HepG2 (cell line): ENCODE results near the gene EEFSEC. TPM values are rescaled to one million over a fixed set of nuclear protein-coding genes. Genes with fewer than 3 reads are reported as not detected.

Source experiments
- ATAC-seq: fragments of 200-7000 bp; cut with Tn5 transposase; 3 replicates; pipeline ENCODE4 v1.9.1; 2020; ENCODE audit warnings: mild to moderate bottlenecking, moderate library complexity
- BruUV-seq: library from RNA; stranded (reverse); fragments of 400-500 nt; replicated peaks from 2 replicates; lab custom pipeline; 2021; lab: Mats Ljungman, UMichigan
- CTCF ChIA-PET: fragments of 300-600 bp; formaldehyde crosslinking; extraction: SDS; loops from one replicate; lab custom pipeline; 2021; ENCODE audit warnings: low total read pairs, inconsistent platforms, low intra/inter-chr PET ratio; lab: Yijun Ruan, JAX
- POLR2A ChIA-PET: fragments of 350-600 bp; sonication (Branson Sonifier 250); formaldehyde crosslinking; loops from one replicate; lab custom pipeline; 2020; ENCODE audit warnings: antibody characterized with exemption, inconsistent platforms; lab: Yijun Ruan, JAX
- DNase-seq: peaks from one replicate; pipeline ENCODE4 v3.0.0-alpha.2; 2015; ENCODE audit warnings: low spot score
- FAIRE-seq: peaks from 3 replicates; lab custom pipeline; 2011; peaks lifted over from hg19 to GRCh38; lab: Jason Lieb, UNC
- H2AFZ ChIP-seq: one replicate; pipeline ENCODE4 v1.6.1; 2011; ENCODE audit warnings: low read length, inconsistent platforms
- H3K27ac ChIP-seq: fragments of 300-600 bp; 3 replicates; pipeline ENCODE4 v1.8.0; 2011; ENCODE audit warnings: mixed run types, mild to moderate bottlenecking, mixed read lengths, low read length, inconsistent platforms; ENCODE audit not compliant: insufficient read depth; ENCODE audit errors: extremely low read length
- H3K27me3 ChIP-seq, 2 experiments: fragments of 200-600 bp in 1 of 2; 2 replicates in 1 of 2; 3 replicates in 1 of 2; pipeline versions ENCODE4 v1.6.0 to v1.8.0; 2011; ENCODE audit warnings: low read length in 2 of 2, mild to moderate bottlenecking in 2 of 2, moderate library complexity in 2 of 2, inconsistent platforms in 1 of 2; ENCODE audit not compliant: insufficient read depth in 2 of 2, control insufficient read depth in 1 of 2
- H3K36me3 ChIP-seq, 2 experiments: fragments of 200-600 bp in 1 of 2; replicated peaks in 1 of 2; 2 replicates in 1 of 2; 3 replicates in 1 of 2; pipeline versions ENCODE4 v1.5.1 to v1.8.0; 2011; ENCODE audit warnings: low read length in 2 of 2, inconsistent platforms in 1 of 2; ENCODE audit not compliant: insufficient read depth in 2 of 2, control insufficient read depth in 1 of 2
- H3K4me1 ChIP-seq: 2 replicates; pipeline ENCODE4 v1.5.1; 2012; ENCODE audit warnings: low read length, inconsistent platforms; ENCODE audit not compliant: insufficient read depth
- H3K4me2 ChIP-seq: 2 replicates; pipeline ENCODE4 v1.6.0; 2011; ENCODE audit warnings: low read depth, low read length, inconsistent platforms
- H3K4me3 ChIP-seq, 3 experiments: fragments of 200-600 bp in 1 of 3; sonication (generic), shearing (Covaris generic) in 1 of 3; replicated peaks in 1 of 3; 2 replicates each; pipeline ENCODE4 v1.5.1; 2011 to 2016; ENCODE audit warnings: low read length in 3 of 3, inconsistent platforms in 2 of 3, low read depth in 2 of 3, mild to moderate bottlenecking in 2 of 3, control low read depth in 1 of 3, mixed read lengths in 1 of 3; ENCODE audit not compliant: insufficient read depth in 1 of 3
- H3K79me2 ChIP-seq: one replicate; pipeline ENCODE4 v1.6.1; 2011; ENCODE audit warnings: low read length, inconsistent platforms; ENCODE audit not compliant: insufficient read depth
- H3K9ac ChIP-seq: 2 replicates; pipeline ENCODE4 v1.6.0; 2011; ENCODE audit warnings: mild to moderate bottlenecking, low read depth, low read length, inconsistent platforms; ENCODE audit not compliant: insufficient read depth
- H3K9me3 ChIP-seq: 2 replicates; pipeline ENCODE4 v1.5.1; 2012; ENCODE audit warnings: mild to moderate bottlenecking, low read length
- H4K20me1 ChIP-seq: 2 replicates; pipeline ENCODE4 v1.6.0; 2011; ENCODE audit warnings: inconsistent platforms, mild to moderate bottlenecking, low read length, moderate library complexity; ENCODE audit not compliant: insufficient read depth
- ADNP ChIP-seq: sonication (generic); formaldehyde crosslinking; IDR thresholded peaks from 2 replicates; pipeline ENCODE4 v1.4.0; 2020; ENCODE audit warnings: missing genetic modification reagents
- BRCA1 ChIP-seq: sonication (generic); formaldehyde crosslinking; IDR thresholded peaks from 2 replicates; pipeline ENCODE4 v1.4.0; 2020; ENCODE audit warnings: missing genetic modification reagents
- NCOA5 ChIP-seq: sonication (generic); formaldehyde crosslinking; IDR thresholded peaks from 2 replicates; pipeline ENCODE4 v1.4.0; 2020; ENCODE audit warnings: missing genetic modification reagents
- NFE2L1 ChIP-seq: sonication (generic); formaldehyde crosslinking; IDR thresholded peaks from 2 replicates; pipeline ENCODE4 v1.4.0; 2020; ENCODE audit warnings: missing genetic modification reagents, mild to moderate bottlenecking, borderline replicate concordance
- U2AF2 ChIP-seq: fragments of 200-400 bp; formaldehyde crosslinking; IDR thresholded peaks from 2 replicates; pipeline ENCODE4 v1.6.1; 2017; ENCODE audit warnings: low read depth, mild to moderate bottlenecking, low read length
- ZFX ChIP-seq: sonication (generic); formaldehyde crosslinking; IDR thresholded peaks from 2 replicates; pipeline ENCODE4 v1.4.0; 2020; ENCODE audit warnings: mild to moderate bottlenecking, low read depth, missing genetic modification reagents, moderate library complexity
- ZNF138 ChIP-seq: sonication (generic); formaldehyde crosslinking; IDR thresholded peaks from 2 replicates; pipeline ENCODE4 v1.5.0; 2020; ENCODE audit warnings: mild to moderate bottlenecking, low read depth, missing genetic modification reagents
- ZNF496 ChIP-seq: sonication (generic); formaldehyde crosslinking; IDR thresholded peaks from 2 replicates; pipeline ENCODE4 v1.8.1; 2023; ENCODE audit warnings: mild to moderate bottlenecking, moderate library complexity, missing genetic modification reagents; ENCODE audit not compliant: insufficient replicate concordance
- ZNF703 ChIP-seq: sonication (generic); formaldehyde crosslinking; IDR thresholded peaks from 2 replicates; pipeline ENCODE4 v1.5.1; 2020; ENCODE audit warnings: missing genetic modification reagents, mild to moderate bottlenecking, moderate library complexity, borderline replicate concordance
- WGBS: methylation state at CpG from one replicate; pipeline ENCODE4 v1.1.6; 2017; ENCODE audit warnings: low lambda C conversion rate; 5-methylcytosine and 5-hydroxymethylcytosine counted together
- in situ Hi-C: cut with HindIII; loops from 2 replicates; pipeline ENCODE4 v1.10.0; 2017; ENCODE audit warnings: low pct_unique_long_range_greater_than_20kb; ENCODE audit not compliant: extremely low pct_ligation_motif_present
- intact Hi-C: fragments of 100-400 bp; cut with micrococcal nuclease; formaldehyde crosslinking; loops from one replicate; pipeline ENCODE4 v1.10.0; 2022; ENCODE audit not compliant: unreplicated experiment
- polyA plus RNA-seq, 8 experiments: library from polyadenylated mRNA; depleted of rRNA in 3 of 8; stranded (reverse) in 7 of 8; unstranded in 1 of 8; fragments of >200 nt; fragmentation: Illumina TruSeq in 4 of 8; extraction: Trizol in 4 of 8; gene quantifications; 2 replicates each; pipeline versions ENCODE4 v1.2.1 to v1.2.3, GENCODE V29; 2011 to 2016; ENCODE audit warnings: low read depth in 4 of 8, missing spikeins in 1 of 8, mixed read lengths in 1 of 8; ENCODE audit not compliant: insufficient read depth in 1 of 8
- total RNA-seq, 5 experiments: library from RNA; depleted of rRNA; stranded (reverse); fragments of >200 nt; fragmentation: Illumina TruSeq; extraction: Trizol; gene quantifications; 2 replicates each; pipeline ENCODE4 v1.2.3, GENCODE V29; 2016; ENCODE audit warnings: low read depth in 1 of 5

The EEFSEC gene
- total and polyA plus RNA-seq, 2 of the 13 experiments (the other 11 are each of a cell fraction or from before 2014, with no cell fraction given), result 6.4 to 24.2 TPM

DNA sequence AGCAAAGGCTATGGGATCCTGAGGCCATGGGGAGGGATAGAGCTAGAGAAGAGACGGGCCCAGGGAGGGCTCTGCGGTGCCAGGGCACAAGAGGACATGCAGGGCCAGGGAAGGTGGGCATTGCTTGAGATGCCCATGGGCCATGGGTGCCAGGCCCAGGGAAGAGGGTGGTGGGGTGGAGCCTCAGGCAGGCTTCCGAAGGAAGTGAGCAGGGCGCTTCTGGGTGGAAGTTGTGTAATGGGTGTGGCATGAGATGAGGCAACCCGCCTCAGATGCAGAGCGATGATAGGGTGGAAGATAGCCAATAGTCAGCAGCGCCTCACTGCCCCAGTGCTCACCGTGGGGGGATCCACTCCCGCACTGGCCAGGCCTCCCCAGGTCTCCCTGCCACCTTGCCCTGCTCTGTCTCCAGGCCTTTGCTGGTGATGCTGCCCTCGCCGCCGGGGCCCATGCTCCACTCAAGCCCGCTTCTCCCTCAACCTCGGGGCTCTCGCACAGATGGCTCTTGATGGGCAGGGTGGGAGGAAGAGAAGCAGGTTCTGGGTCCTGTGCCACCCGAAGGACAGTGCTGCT, 262.0 kb downstream of the EEFSEC start:
- DNase-seq, result no peak
- in situ Hi-C loops, result no loop called here
- no peak for FAIRE-seq
- Histone ChIP-seq H3K9ac (no peak overlapping the region), H3K9me3 (no peaks in the 10 kb centered on the region), H3K4me1 (peaks cover 25% of the 10 kb centered on the region), H3K27me3 (no peaks in the 10 kb centered on the region), H3K4me2 (no peak overlapping the region), H3K36me3 (no peaks in the 10 kb centered on the region), H3K4me3 (no peak overlapping the region), H3K79me2 (no peaks in the 10 kb centered on the region), H4K20me1 (0 out of 2 replicates have a peak, but pooled peaks cover 4% of the 10 kb centered on the region), H2AFZ (no peak overlapping the region), H3K27ac (no peak overlapping the region)
- ATAC-seq, result no peak
- WGBS, result 92% methylated on average over 14 of the region's 16 CpGs
- BruUV-seq, result no TSS peak
- POLR2A ChIA-PET, result no interaction called here
- intact Hi-C loops, result no loop called here
- CTCF ChIA-PET, result no interaction called here
- TF ChIP-seq ZNF138 (CRISPR knock-in tag), result no peak
- TF ChIP-seq ADNP, result no peak
- TF ChIP-seq BRCA1 (CRISPR knock-in tag), result no peak
- TF ChIP-seq ZFX (CRISPR knock-in tag), result no peak
- no peak for TF ChIP-seq ZNF496
- TF ChIP-seq U2AF2, result no peak
- TF ChIP-seq NFE2L1 (CRISPR knock-in tag), result no peak
- no peak for TF ChIP-seq ZNF703 (CRISPR knock-in tag)
- no peak for TF ChIP-seq NCOA5 (CRISPR knock-in tag)
